ENCODE measurements around the gene GJE1.

DNA sequence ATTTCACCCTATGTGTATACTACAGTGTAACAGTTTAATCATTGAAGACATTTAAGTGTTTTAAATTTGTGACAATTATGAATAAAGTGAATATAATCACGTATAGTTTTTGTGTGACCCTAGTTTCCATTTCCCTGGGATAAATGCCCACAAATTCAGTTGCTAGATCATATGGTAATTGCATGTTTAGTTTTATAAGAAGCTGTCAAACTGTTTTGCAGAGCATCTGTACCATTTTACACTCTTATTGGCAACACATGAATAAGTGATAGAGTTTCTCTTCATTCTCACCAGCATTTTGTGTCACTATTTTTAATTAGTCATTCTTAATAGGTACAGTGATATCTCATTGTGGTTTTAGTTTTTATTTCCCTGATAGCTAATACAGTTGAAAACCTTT lies 21.6 kb downstream of the GJE1 start:
- TF ChIP-seq YY1 (IDR thresholded peaks at IDR 0.05; ENCODE audit: insufficient read depth, insufficient read length): no peak
- no peak for TF ChIP-seq ZNF274 (IDR thresholded peaks at IDR 0.05; ENCODE audit: low read depth, low read length)
- TF ChIP-seq SUZ12 (IDR thresholded peaks at IDR 0.05; ENCODE audit: extremely low read depth, insufficient read depth, insufficient read length): no peak
